Measurements from ENCODE around the gene EFNA5.

DNA sequence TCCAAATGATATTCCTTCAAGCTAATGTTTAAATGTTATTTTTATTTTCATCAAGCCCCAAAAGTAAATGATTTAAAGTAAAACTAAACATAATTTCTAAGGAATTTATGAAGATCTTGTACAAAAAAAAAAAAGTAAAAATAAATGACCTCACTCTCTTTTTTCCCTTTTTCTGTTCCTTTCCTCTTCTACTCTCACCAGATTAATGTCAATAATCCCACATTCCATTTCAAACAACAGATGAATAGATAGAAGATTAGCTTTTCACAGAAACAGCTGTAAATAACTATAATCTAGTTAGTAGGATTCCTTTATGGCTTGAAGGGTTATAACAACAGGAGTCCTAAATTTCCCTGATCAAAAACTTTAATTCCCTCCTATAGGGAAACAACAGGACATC is 88.1 kb downstream of the EFNA5 start:
- TF ChIP-seq POLR2AphosphoS5 (IDR thresholded peaks at IDR 0.05; ENCODE audit: low read depth, low read length) (no peak), POLR2A (IDR thresholded peaks at IDR 0.05; ENCODE audit: low read depth, low read length) (no peak), TAF1 (IDR thresholded peaks at IDR 0.05; ENCODE audit: low read depth, low read length) (no peak), PAX5 (IDR thresholded peaks at IDR 0.05; ENCODE audit: insufficient read depth, low read length, severe bottlenecking) (no peak)
